SH-SY5Y (cell line): ENCODE results near the gene TMEM109.

Experiments
- GATA2 ChIP-seq: IDR thresholded peaks from 2 replicates; pipeline ENCODE4 v1.6.1; 2011; ENCODE audit warnings: mild to moderate bottlenecking, low read depth, low read length
- GATA3 ChIP-seq: IDR thresholded peaks from 2 replicates; pipeline ENCODE4 v1.6.1; 2011; ENCODE audit warnings: low read depth, mild to moderate bottlenecking, low read length, moderate library complexity

- TF ChIP-seq GATA2 (no peak), GATA3 (no peak)
These were observed 57.6 kb downstream of the TMEM109 start, which contains the start of gene CD6 for GRCh38 chr11:60971520-60971919.
